Measurements from ENCODE around the gene TDRKH.

The TDRKH gene

GRCh38 chr1:151819976-151820623, 29.8 kb upstream of the TDRKH start:
- H3K9me3 ChIP-seq (ENCODE audit: low read length): no peaks in the 10 kb centered on the region
- peaks cover 0 to 5% of the 10 kb centered on the region in 2 donors for H3K27me3 ChIP-seq (ENCODE audit: control insufficient read depth in 1 of 2, insufficient read depth in 2 of 2, low read length in 2 of 2)
- no peak overlapping the region for H3K4me3 ChIP-seq (ENCODE audit: low read depth in 1 of 2, low read length in 2 of 2)
- no peak overlapping the region for H3K27ac ChIP-seq (ENCODE audit: low read depth, low read length)
- H3K4me1 ChIP-seq (ENCODE audit: insufficient read depth, low read length): no peaks in the 10 kb centered on the region
- no peaks in the 10 kb centered on the region for H3K36me3 ChIP-seq (ENCODE audit: insufficient read depth, low read length)
- no peak overlapping the region for H3K9ac ChIP-seq (ENCODE audit: low read length)

GRCh38 chr1:151819227-151819835, 29.0 kb upstream of the TDRKH start:
- H3K4me1 ChIP-seq (ENCODE audit: insufficient read depth, low read length): no peaks in the 10 kb centered on the region

GRCh38 chr1:151817353-151817730, 27.0 kb upstream of the TDRKH start:
- no peak overlapping the region for H3K27ac ChIP-seq (ENCODE audit: low read depth, low read length)
- no peaks in the 10 kb centered on the region for H3K4me1 ChIP-seq (ENCODE audit: insufficient read depth, low read length)
- no peaks in the 10 kb centered on the region for H3K9me3 ChIP-seq (ENCODE audit: low read length)
- peaks cover 0 to 5% of the 10 kb centered on the region in 2 donors for H3K27me3 ChIP-seq (ENCODE audit: control insufficient read depth in 1 of 2, insufficient read depth in 2 of 2, low read length in 2 of 2)
- H3K36me3 ChIP-seq (ENCODE audit: insufficient read depth, low read length): no peaks in the 10 kb centered on the region
- no peak overlapping the region for H3K9ac ChIP-seq (ENCODE audit: low read length)
- no peak overlapping the region for H3K4me3 ChIP-seq (ENCODE audit: low read depth in 1 of 2, low read length in 2 of 2)

More at GRCh38 chr1:151819227-151819835, 29.0 kb upstream of the TDRKH start:
- Histone ChIP-seq H3K36me3 (ENCODE audit: insufficient read depth, low read length) (no peaks in the 10 kb centered on the region), H3K9me3 (ENCODE audit: low read length) (no peaks in the 10 kb centered on the region), H3K27ac (ENCODE audit: low read depth, low read length) (no peak overlapping the region), H3K4me3 (ENCODE audit: low read depth in 1 of 2, low read length in 2 of 2) (no peak overlapping the region), H3K27me3 (ENCODE audit: control insufficient read depth in 1 of 2, insufficient read depth in 2 of 2, low read length in 2 of 2) (peaks cover 0 to 5% of the 10 kb centered on the region in 2 donors), H3K9ac (ENCODE audit: low read length) (no peak overlapping the region)

GRCh38 chr1:151816548-151817352, 26.4 kb upstream of the TDRKH start:
- Histone ChIP-seq H3K9me3 (ENCODE audit: low read length) (no peaks in the 10 kb centered on the region), H3K9ac (ENCODE audit: low read length) (no peak overlapping the region), H3K4me1 (ENCODE audit: insufficient read depth, low read length) (no peaks in the 10 kb centered on the region), H3K27ac (ENCODE audit: low read depth, low read length) (no peak overlapping the region), H3K27me3 (ENCODE audit: control insufficient read depth in 1 of 2, insufficient read depth in 2 of 2, low read length in 2 of 2) (peaks cover 0 to 5% of the 10 kb centered on the region in 2 donors), H3K4me3 (ENCODE audit: low read depth in 1 of 2, low read length in 2 of 2) (no peak overlapping the region), H3K36me3 (ENCODE audit: insufficient read depth, low read length) (no peaks in the 10 kb centered on the region)

GRCh38 chr1:151815716-151816327, 25.5 kb upstream of the TDRKH start:
- H3K9ac ChIP-seq (ENCODE audit: low read length): no peak overlapping the region
- H3K4me3 ChIP-seq (ENCODE audit: low read depth in 1 of 2, low read length in 2 of 2): no peak overlapping the region
- no peaks in the 10 kb centered on the region for H3K36me3 ChIP-seq (ENCODE audit: insufficient read depth, low read length)
- no peaks in the 10 kb centered on the region for H3K9me3 ChIP-seq (ENCODE audit: low read length)
- no peaks in the 10 kb centered on the region for H3K4me1 ChIP-seq (ENCODE audit: insufficient read depth, low read length)
- no peak overlapping the region for H3K27ac ChIP-seq (ENCODE audit: low read depth, low read length)
- peaks cover 0 to 5% of the 10 kb centered on the region in 2 donors for H3K27me3 ChIP-seq (ENCODE audit: control insufficient read depth in 1 of 2, insufficient read depth in 2 of 2, low read length in 2 of 2)

- H3K27me3 ChIP-seq (ENCODE audit: control insufficient read depth in 1 of 2, insufficient read depth in 2 of 2, low read length in 2 of 2): peaks cover 0 to 5% of the 10 kb centered on the region in 2 donors
- no peak overlapping the region for H3K9ac ChIP-seq (ENCODE audit: low read length)
- no peaks in the 10 kb centered on the region for H3K36me3 ChIP-seq (ENCODE audit: insufficient read depth, low read length)
- H3K4me3 ChIP-seq (ENCODE audit: low read depth in 1 of 2, low read length in 2 of 2): no peak overlapping the region
- no peaks in the 10 kb centered on the region for H3K4me1 ChIP-seq (ENCODE audit: insufficient read depth, low read length)
- no peak overlapping the region for H3K27ac ChIP-seq (ENCODE audit: low read depth, low read length)
- no peaks in the 10 kb centered on the region for H3K9me3 ChIP-seq (ENCODE audit: low read length)
Observed at GRCh38 chr1:151814971-151815545, 24.8 kb upstream of the TDRKH start.

GRCh38 chr1:151814426-151814825, 24.1 kb upstream of the TDRKH start:
- H3K4me1 ChIP-seq (ENCODE audit: insufficient read depth, low read length): no peaks in the 10 kb centered on the region
- no peaks in the 10 kb centered on the region for H3K36me3 ChIP-seq (ENCODE audit: insufficient read depth, low read length)
- no peaks in the 10 kb centered on the region for H3K9me3 ChIP-seq (ENCODE audit: low read length)
- peaks cover 0 to 5% of the 10 kb centered on the region in 2 donors for H3K27me3 ChIP-seq (ENCODE audit: control insufficient read depth in 1 of 2, insufficient read depth in 2 of 2, low read length in 2 of 2)
- no peak overlapping the region for H3K4me3 ChIP-seq (ENCODE audit: low read depth in 1 of 2, low read length in 2 of 2)
- no peak overlapping the region for H3K27ac ChIP-seq (ENCODE audit: low read depth, low read length)
- H3K9ac ChIP-seq (ENCODE audit: low read length): no peak overlapping the region

- Histone ChIP-seq H3K36me3 (ENCODE audit: insufficient read depth, low read length) (no peaks in the 10 kb centered on the region), H3K9ac (ENCODE audit: low read length) (no peak overlapping the region), H3K27ac (ENCODE audit: low read depth, low read length) (no peak overlapping the region), H3K27me3 (ENCODE audit: control insufficient read depth in 1 of 2, insufficient read depth in 2 of 2, low read length in 2 of 2) (peaks cover 0 to 5% of the 10 kb centered on the region in 2 donors), H3K9me3 (ENCODE audit: low read length) (no peaks in the 10 kb centered on the region), H3K4me3 (ENCODE audit: low read depth in 1 of 2, low read length in 2 of 2) (no peak overlapping the region), H3K4me1 (ENCODE audit: insufficient read depth, low read length) (no peaks in the 10 kb centered on the region)
Observed at GRCh38 chr1:151813271-151813977, 23.1 kb upstream of the TDRKH start.

- no peaks in the 10 kb centered on the region for H3K27me3 ChIP-seq (ENCODE audit: control insufficient read depth in 1 of 2, insufficient read depth in 2 of 2, low read length in 2 of 2)
- no peak overlapping the region for H3K27ac ChIP-seq (ENCODE audit: low read depth, low read length)
- no peaks in the 10 kb centered on the region for H3K4me1 ChIP-seq (ENCODE audit: insufficient read depth, low read length)
- no peaks in the 10 kb centered on the region for H3K9me3 ChIP-seq (ENCODE audit: low read length)
- H3K4me3 ChIP-seq (ENCODE audit: low read depth in 1 of 2, low read length in 2 of 2): no peak overlapping the region
- H3K9ac ChIP-seq (ENCODE audit: low read length): no peak overlapping the region
- H3K36me3 ChIP-seq (ENCODE audit: insufficient read depth, low read length): no peaks in the 10 kb centered on the region
Observed at GRCh38 chr1:151811181-151811580, 20.9 kb upstream of the TDRKH start.

- Histone ChIP-seq H3K27me3 (ENCODE audit: control insufficient read depth in 1 of 2, insufficient read depth in 2 of 2, low read length in 2 of 2) (no peaks in the 10 kb centered on the region), H3K27ac (ENCODE audit: low read depth, low read length) (no peak overlapping the region), H3K36me3 (ENCODE audit: insufficient read depth, low read length) (no peaks in the 10 kb centered on the region), H3K9me3 (ENCODE audit: low read length) (no peaks in the 10 kb centered on the region), H3K9ac (ENCODE audit: low read length) (no peak overlapping the region), H3K4me3 (ENCODE audit: low read depth in 1 of 2, low read length in 2 of 2) (no peak overlapping the region), H3K4me1 (ENCODE audit: insufficient read depth, low read length) (no peaks in the 10 kb centered on the region)
Observed at GRCh38 chr1:151809985-151810556, 19.8 kb upstream of the TDRKH start.
